BLaER1 treated with 17β-estradiol and CSF1 and Interleukin-3, amounts not matched to agents 10 nM and 100 nM (cell line): ENCODE measurements around the gene MRPL20.

ENCODE experiments used
- H3K27ac ChIP-seq, 11 experiments: shearing (Covaris generic); formaldehyde crosslinking; 2 replicates each; pipeline ENCODE4 v1.8.1; 2022
- H3K27me3 ChIP-seq, 11 experiments: shearing (Covaris generic); formaldehyde crosslinking; 2 replicates each; pipeline ENCODE4 v1.8.1; 2022
- H3K36me3 ChIP-seq, 11 experiments: shearing (Covaris generic); formaldehyde crosslinking; 2 replicates each; pipeline ENCODE4 v1.8.1; 2022
- H3K4me1 ChIP-seq, 10 experiments: shearing (Covaris generic); formaldehyde crosslinking; 2 replicates each; pipeline ENCODE4 v1.8.1; 2022
- H3K4me2 ChIP-seq, 11 experiments: shearing (Covaris generic); formaldehyde crosslinking; 2 replicates each; pipeline ENCODE4 v1.8.1; 2022
- H3K4me3 ChIP-seq, 10 experiments: shearing (Covaris generic); formaldehyde crosslinking; 2 replicates each; pipeline ENCODE4 v1.8.1; 2022
- H3K9ac ChIP-seq, 11 experiments: shearing (Covaris generic); formaldehyde crosslinking; 2 replicates each; pipeline ENCODE4 v1.8.1; 2022
- H3K9me3 ChIP-seq, 11 experiments: shearing (Covaris generic); formaldehyde crosslinking; replicated peaks in 1 of 11; 2 replicates each; pipeline ENCODE4 v1.8.1; 2022
- H4K20me1 ChIP-seq, 11 experiments: shearing (Covaris generic); formaldehyde crosslinking; 2 replicates each; pipeline ENCODE4 v1.8.1; 2022
- Cebpa-rat ChIP-seq, 11 experiments: shearing (Covaris generic); IDR thresholded peaks; 2 replicates each; pipeline ENCODE4 v1.8.1; 2022

MRPL20 gene

GRCh38 chr1:1357871-1358432, 49.1 kb downstream of the MRPL20 start:
- no peaks in the 10 kb centered on the region for H3K36me3 ChIP-seq
- peaks cover 32 to 53% (median 47%) of the 10 kb centered on the region in 10 experiments for H3K4me1 ChIP-seq
- no peaks in the 10 kb centered on the region for H3K9me3 ChIP-seq
- peaks cover 26 to 41% (median 26%) of the 10 kb centered on the region in 11 experiments for H3K27me3 ChIP-seq
- H3K4me2 ChIP-seq = peak overlapping the region; percentile 39 to 99 (median 88)
- H3K4me3 ChIP-seq = no peak overlapping the region; a peak in 2 of 20 replicates
- peak overlapping the region in 5 of 11 experiments; percentile 13 to 54 (median 37); a peak in 3 of 22 replicates for H3K9ac ChIP-seq
- H4K20me1 ChIP-seq = peaks cover 0 to 37% (median 17%) of the 10 kb centered on the region in 11 experiments; a peak in 15 of 22 replicates
- no peak for TF ChIP-seq Cebpa-rat (IDR thresholded peaks at IDR 0.05)
- H3K27ac ChIP-seq = no peak overlapping the region; a peak in 1 of 22 replicates

DNA sequence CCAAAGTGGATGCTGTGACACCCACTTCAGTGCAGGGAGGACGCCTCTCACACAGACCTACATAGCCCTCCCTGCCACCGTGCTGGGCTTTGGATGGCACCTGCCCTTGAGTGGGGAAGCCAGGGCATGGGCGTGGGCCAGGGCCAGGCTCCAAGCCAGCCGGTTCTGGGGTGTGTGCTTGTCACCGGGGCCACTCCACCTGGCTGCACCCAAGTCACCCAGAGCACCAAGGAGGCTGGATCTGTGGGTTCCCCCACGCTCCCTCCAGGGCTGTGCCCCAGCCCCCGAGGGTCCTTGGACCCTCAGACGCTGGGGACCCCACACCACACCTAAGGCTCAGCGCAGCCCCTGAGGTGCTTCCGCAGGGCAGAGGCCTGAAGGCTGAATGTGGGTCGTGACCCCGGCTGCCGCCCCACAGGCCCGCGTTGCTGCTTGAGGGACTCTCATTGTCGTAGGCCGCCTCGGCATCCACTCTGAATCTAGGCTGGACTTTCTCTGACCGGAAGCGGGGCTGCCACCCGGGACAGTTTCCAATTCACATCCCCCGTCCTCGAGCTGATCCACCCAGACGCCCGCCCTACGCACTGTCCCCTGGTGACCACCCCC, 50.2 kb downstream of the MRPL20 start:
- Histone ChIP-seq H3K27me3 (peaks cover 35 to 52% (median 37%) of the 10 kb centered on the region in 11 experiments), H3K4me3 (no peak overlapping the region), H3K9me3 (no peaks in the 10 kb centered on the region), H3K4me2 (peak overlapping the region in 6 of 11 experiments; percentile 33 to 99 (median 96); a peak in 4 of 22 replicates), H4K20me1 (peaks cover 0 to 48% (median 28%) of the 10 kb centered on the region in 11 experiments; a peak in 15 of 22 replicates), H3K9ac (no peak overlapping the region), H3K27ac (no peak overlapping the region), H3K36me3 (no peaks in the 10 kb centered on the region), H3K4me1 (peaks cover 32 to 63% (median 58%) of the 10 kb centered on the region in 10 experiments)
- no peak for TF ChIP-seq Cebpa-rat (IDR thresholded peaks at IDR 0.05)

DNA sequence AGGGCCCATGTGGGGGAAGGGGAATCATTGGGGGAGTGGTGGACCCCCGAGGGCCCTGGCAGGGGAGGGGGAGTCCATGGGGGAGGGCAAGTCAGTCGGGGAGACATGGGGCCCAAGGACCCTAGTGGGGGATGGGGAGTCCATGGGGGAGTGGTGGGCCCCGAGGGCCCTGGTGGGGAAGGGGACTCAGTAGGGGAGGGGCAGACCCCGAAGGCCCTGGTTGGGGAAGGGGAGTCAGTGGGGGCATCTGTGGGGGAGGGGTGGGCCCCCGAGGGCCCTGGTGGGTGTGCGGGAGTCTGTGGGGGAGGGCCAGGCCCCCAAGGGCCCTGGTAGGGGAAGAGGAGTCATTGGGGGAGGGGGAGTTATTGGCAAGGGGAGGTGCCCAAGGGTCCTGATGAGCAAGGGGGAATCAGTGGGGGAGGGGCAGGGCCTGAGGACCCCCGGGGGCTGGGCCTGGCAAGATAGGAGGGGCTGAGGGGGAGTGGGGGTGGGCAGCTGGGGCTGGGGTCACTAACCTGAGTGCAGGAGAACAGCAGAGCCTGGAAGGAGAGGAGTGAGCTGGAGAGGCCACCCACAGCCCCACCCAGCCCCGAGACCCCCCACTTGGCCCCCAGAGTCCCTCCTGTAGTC, 50.8 kb downstream of the MRPL20 start:
- TF ChIP-seq Cebpa-rat (IDR thresholded peaks at IDR 0.05) = no peak
- no peak overlapping the region for H3K27ac ChIP-seq
- H3K4me2 ChIP-seq = no peak overlapping the region
- no peak overlapping the region for H3K9ac ChIP-seq
- no peaks in the 10 kb centered on the region for H3K36me3 ChIP-seq
- peaks cover 32 to 69% (median 64%) of the 10 kb centered on the region in 10 experiments for H3K4me1 ChIP-seq
- H3K9me3 ChIP-seq = no peaks in the 10 kb centered on the region
- peaks cover 35 to 56% (median 43%) of the 10 kb centered on the region in 11 experiments for H3K27me3 ChIP-seq
- no peak overlapping the region for H3K4me3 ChIP-seq
- H4K20me1 ChIP-seq = peaks cover 0 to 54% (median 33%) of the 10 kb centered on the region in 11 experiments; a peak in 15 of 22 replicates

- Histone ChIP-seq H4K20me1 (peaks cover 0 to 54% (median 33%) of the 10 kb centered on the region in 11 experiments; a peak in 15 of 22 replicates), H3K9ac (no peak overlapping the region), H3K27me3 (peaks cover 35 to 56% (median 43%) of the 10 kb centered on the region in 11 experiments), H3K36me3 (no peaks in the 10 kb centered on the region), H3K4me2 (peak overlapping the region in 1 of 11 experiments; percentile 26; a peak in 1 of 22 replicates), H3K27ac (no peak overlapping the region), H3K4me3 (no peak overlapping the region), H3K9me3 (no peaks in the 10 kb centered on the region), H3K4me1 (peaks cover 32 to 70% (median 64%) of the 10 kb centered on the region in 10 experiments)
- TF ChIP-seq Cebpa-rat (IDR thresholded peaks at IDR 0.05) = no peak
Measured at GRCh38 chr1:1355416-1355815, 51.7 kb downstream of the MRPL20 start.

DNA sequence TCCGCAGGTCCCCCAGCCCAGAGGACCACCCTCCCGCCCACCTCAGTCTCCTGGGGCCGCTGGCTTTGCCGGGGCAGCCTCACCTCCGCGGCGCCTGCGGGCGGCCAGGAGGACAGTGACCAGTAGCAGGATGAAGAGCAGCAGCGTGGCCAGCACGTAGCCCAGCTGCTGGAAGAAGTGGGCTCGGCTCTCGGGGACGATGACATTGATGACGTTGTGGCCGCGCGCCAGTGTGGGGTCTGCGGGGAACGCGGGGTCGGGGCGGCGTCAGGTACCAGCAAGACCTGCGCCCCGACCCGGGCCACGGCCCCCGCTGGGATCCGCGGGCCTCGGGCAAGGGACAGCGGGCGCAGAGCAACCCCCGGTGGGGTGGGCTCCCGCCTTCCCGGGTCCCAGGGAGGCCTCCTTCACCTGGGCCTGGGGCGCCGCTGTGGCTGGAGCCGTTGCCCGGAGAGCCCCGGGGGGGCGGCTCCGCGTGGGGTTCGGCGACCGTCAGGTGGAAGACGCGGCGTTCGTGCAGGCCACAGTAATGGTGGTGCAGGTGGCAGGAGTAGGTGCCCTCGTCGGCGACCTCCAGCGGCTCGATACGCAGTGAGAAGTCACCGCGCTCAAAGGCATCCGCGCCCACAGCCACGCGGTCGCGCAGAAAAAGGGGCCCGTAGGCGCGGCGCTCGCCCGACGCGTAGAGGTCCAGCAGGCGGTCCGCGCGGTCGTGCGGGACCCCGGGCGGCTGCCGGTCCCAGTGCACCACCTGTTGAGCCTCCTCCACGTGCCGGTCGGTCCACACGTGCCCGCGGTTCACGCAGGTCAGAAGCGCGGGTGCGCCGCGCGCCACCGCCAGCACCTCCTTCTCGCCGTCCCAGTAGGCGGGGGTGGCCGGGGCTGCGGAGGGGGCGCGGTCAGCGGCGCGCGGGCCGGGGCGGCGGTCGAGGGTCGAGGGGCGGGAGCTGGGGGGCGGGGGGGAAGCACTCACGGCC, 52.5 kb downstream of the MRPL20 start:
- Histone ChIP-seq H3K36me3 (no peaks in the 10 kb centered on the region), H3K4me2 (peak overlapping the region; percentile 9 to 85 (median 67); a peak in 17 of 22 replicates), H4K20me1 (peaks cover 0 to 49% (median 33%) of the 10 kb centered on the region in 11 experiments; a peak in 15 of 22 replicates), H3K4me3 (peak overlapping the region in 1 of 10 experiments; percentile 11; a peak in 1 of 20 replicates), H3K9me3 (no peaks in the 10 kb centered on the region), H3K27me3 (peaks cover 35 to 56% (median 43%) of the 10 kb centered on the region in 11 experiments), H3K4me1 (peaks cover 32 to 64% (median 59%) of the 10 kb centered on the region in 10 experiments), H3K9ac (no peak overlapping the region), H3K27ac (no peak overlapping the region)
- no peak for TF ChIP-seq Cebpa-rat (IDR thresholded peaks at IDR 0.05)

DNA sequence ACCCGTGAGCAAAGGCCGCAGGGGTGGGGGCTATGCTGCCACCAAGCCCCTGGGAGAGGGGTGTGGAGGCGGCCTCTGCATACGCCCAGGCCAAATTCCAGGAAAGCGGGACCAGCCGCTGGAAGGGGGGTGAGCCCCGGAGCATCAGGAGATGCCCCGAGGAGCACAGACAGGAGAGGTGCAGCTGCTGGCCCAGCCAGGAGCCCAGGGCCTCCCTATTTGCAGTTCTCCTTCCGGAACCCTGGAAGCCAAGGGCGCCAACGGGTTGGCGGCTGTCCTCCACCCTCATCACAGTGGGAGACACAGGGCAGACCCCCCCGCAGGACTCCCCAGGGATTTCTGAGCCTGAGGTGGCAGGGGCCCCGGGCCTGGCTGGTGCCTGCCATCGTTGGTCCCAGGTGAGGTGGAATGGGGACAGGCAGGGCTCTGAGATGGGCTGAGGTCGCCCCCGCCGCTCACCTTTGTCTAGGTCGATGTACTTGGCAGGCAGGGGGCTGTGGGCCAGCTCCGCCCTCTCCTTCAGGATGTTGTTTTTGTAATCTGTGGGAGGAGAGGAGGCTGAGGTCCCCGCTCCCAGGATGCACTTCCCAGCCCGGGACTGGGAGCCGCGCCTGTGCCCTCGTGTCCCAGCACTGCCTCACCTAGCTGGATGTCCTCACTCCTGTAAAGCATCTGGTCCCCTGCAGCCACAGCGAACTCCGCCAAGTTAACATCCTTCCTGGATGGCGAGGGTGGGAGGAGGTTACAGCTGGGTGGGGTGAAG, 53.5 kb downstream of the MRPL20 start:
- Histone ChIP-seq H3K9me3 (no peaks in the 10 kb centered on the region), H4K20me1 (peaks cover 0 to 44% (median 32%) of the 10 kb centered on the region in 11 experiments; a peak in 16 of 22 replicates), H3K27ac (no peak overlapping the region), H3K4me2 (peak overlapping the region in 9 of 11 experiments; percentile 42 to 85 (median 77); a peak in 18 of 22 replicates), H3K27me3 (peaks cover 35 to 54% (median 43%) of the 10 kb centered on the region in 11 experiments), H3K4me1 (peaks cover 23 to 55% (median 49%) of the 10 kb centered on the region in 10 experiments), H3K9ac (peak overlapping the region in 1 of 11 experiments; percentile 15; a peak in 1 of 22 replicates), H3K36me3 (no peaks in the 10 kb centered on the region), H3K4me3 (peak overlapping the region in 1 of 10 experiments; percentile 1; a peak in 1 of 20 replicates)
- no peak for TF ChIP-seq Cebpa-rat (IDR thresholded peaks at IDR 0.05)

- Histone ChIP-seq H3K4me3 (peak overlapping the region in 1 of 10 experiments; percentile 1; a peak in 2 of 20 replicates), H3K4me2 (peak overlapping the region in 9 of 11 experiments; percentile 42 to 85 (median 77); a peak in 18 of 22 replicates), H3K36me3 (no peaks in the 10 kb centered on the region), H3K4me1 (peaks cover 19 to 55% (median 48%) of the 10 kb centered on the region in 10 experiments; a peak in 19 of 20 replicates), H3K27ac (no peak overlapping the region), H3K9ac (peak overlapping the region in 4 of 11 experiments; percentile 3 to 44 (median 16); a peak in 4 of 22 replicates), H4K20me1 (peaks cover 0 to 49% (median 39%) of the 10 kb centered on the region in 11 experiments; a peak in 19 of 22 replicates), H3K9me3 (no peaks in the 10 kb centered on the region), H3K27me3 (peaks cover 35 to 50% (median 43%) of the 10 kb centered on the region in 11 experiments)
- no peak for TF ChIP-seq Cebpa-rat (IDR thresholded peaks at IDR 0.05)
Measured at GRCh38 chr1:1352786-1353388, 54.2 kb downstream of the MRPL20 start.
